Activated CD8-positive, alpha-beta memory T cell treated with anti-CD3 and anti-CD28 coated beads, Interleukin-2, amount 50 U/mL, for 48 hours (primary cell): ENCODE data around the gene CSTPP1.
"Not testable (repeated sequence)": the region's sequence is repeated elsewhere in the genome, so short reads cannot be mapped to it uniquely, and the experiment has no call there.

Experiments
- DNase-seq: peaks from one replicate; pipeline ENCODE4 v3.0.0-alpha.2; 2020

The CSTPP1 gene

DNA sequence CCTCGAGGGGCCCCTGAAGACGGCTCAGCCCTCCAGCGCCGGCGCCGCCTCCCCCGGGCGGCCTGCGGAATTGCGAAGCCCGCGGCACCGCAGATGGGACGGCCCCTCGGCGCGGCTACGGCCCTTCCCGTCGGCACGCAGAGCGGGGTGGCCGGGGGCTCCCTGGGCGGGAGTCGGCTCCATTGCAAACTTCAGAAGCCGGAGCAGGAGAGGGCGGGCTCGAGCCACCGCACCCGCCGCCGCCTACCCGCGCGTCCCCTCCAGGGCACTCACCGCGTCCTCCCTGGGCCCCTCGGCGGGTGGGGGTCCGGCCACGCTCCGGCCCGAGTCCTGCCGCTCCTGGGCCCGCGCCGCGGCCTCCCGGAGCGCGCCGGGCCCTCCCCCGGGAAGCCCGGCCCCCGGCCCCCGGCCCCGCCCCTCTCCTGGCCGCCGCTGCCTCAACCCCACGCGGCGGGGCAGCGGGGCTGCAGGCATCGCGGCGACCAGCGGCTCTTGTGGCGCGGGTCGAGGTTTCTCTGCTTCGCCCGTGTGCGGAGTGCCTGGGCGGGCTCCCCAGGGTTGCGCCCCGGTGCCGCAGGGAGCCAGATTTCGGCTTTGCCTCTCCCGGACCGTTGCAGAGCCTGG is 249.6 kb downstream of the CSTPP1 start, which contains the start of gene PACSIN3:
PACSIN3 (minus strand) TSS at position 359 of the 624 bp plus-strand sequence. CDS start 3,707 bp downstream, outside the sequence.
- DNase-seq, result peak; percentile 68

GRCh38 chr11:47186700-47187695 is 250.4 kb downstream of the CSTPP1 start:
- DNase-seq, result peak; percentile 70

- no peak for DNase-seq
These were observed 251.2 kb downstream of the CSTPP1 start for GRCh38 chr11:47187723-47188122.

- no peak for DNase-seq
These were observed 251.7 kb downstream of the CSTPP1 start for GRCh38 chr11:47188259-47188658.

GRCh38 chr11:47189100-47189834 is 252.7 kb downstream of the CSTPP1 start:
- DNase-seq, result no peak

DNA sequence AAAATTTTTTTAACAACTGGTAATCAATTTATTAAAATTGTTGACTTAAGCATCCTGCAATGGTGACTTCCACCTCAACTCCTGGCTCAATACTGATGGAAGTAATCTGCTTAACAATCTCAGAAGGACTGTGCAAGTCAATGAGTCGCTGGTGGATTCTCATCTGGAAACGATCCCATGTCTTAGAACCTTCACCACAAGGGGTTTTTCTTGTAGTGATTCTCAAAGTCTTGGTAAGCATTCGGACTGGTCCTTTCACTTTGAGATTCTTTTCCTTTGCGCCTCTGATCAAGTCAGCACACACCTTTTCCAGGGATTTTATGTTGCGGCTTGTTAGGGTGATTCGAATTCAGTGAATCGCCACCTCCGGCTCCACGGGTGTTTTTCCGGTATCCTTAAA is 254.6 kb downstream of the CSTPP1 start:
- DNase-seq, result not testable (repeated sequence)

DNA sequence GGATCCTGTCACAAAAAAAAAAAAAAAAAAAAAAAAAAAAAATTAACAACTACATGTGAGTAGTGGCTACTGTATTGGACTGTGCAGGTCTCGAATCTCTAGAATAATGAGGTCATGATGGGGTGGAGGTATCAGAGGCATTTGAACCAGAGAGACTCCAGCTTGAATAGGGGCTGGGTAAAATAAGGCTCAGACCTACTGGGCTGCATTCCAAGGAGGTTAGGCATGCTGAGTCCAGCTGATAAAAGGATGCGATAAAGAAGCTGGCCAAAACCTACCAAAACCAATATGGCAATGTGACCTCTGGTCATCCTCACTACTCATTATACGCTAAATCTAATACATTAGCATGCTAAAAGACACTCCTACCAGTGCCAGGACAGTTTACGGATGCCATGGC is 255.6 kb downstream of the CSTPP1 start:
- no peak for DNase-seq

DNA sequence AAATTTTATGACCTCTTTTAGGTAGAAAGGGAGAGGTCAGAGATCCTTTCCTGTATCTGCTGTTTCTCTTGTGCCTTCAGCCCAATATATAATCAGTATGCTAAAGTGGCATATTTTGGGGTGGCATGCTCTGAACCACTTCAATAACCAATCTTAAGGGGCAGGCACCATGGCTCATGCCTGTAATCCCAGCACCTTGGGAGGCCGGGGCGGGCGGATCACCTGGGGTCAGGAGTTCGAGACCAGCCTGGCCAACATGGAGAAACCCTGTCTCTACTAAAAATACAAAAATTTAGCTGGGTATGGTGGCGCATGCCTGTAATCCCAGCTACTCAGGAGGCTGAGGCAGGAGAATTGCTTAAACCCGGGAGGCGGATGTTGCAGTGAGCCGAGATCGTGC is 261.6 kb downstream of the CSTPP1 start:
- DNase-seq, result not testable (repeated sequence)

- no peak for DNase-seq
These were observed 264.5 kb downstream of the CSTPP1 start for GRCh38 chr11:47201015-47201414.

DNA sequence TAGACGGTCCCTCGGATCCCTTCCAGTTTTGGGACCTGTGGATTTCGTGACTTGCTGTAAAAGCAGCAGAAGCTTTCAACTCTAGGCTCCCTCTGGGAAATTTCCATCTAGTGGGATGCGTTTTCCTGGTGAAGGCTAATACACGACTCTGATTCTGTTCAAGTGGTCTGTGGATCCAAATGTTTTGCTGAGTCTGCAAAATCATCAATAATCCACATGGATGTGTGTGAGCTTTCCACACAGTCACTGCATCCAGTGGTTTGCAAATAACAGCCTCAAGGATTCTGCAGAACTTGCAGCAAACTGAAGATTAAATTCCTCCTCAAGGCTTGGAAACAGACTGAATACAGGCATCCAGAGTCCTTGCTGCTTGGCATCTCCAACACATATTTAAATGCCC is 266.0 kb downstream of the CSTPP1 start:
- no peak for DNase-seq

- DNase-seq, result no peak
These were observed 268.1 kb downstream of the CSTPP1 start for GRCh38 chr11:47204637-47204989.

GRCh38 chr11:47206577-47206976 is 270.0 kb downstream of the CSTPP1 start:
- DNase-seq, result not testable (repeated sequence)

GRCh38 chr11:47207459-47207858 is 270.9 kb downstream of the CSTPP1 start:
- no peak for DNase-seq

DNA sequence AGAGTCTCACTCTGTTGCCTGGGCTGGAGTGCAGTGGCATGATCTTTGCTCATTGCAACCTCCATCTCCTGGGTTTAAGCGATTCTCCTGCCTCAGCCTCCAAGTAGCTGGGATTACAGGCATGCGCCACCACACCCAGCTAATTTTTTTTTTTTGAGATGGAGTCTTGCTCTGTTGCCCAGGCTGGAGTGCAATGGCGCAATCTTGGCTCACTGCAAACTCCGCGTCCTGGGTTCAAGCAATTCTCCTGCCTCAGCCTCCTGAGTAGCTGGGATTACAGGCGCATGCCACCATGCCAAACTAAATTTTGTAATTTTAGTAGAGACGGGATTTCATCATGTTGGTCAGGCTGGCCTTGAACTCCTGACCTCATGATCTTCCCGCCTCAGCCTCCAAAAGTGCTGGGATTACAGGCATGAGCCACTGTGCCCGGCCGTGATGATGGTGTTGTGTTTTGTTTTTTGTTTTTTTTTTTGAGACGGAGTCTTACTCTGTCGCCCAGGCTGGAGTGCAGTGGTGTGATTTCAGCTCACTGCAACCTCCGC is 271.5 kb downstream of the CSTPP1 start:
- DNase-seq, result not testable (repeated sequence)

DNA sequence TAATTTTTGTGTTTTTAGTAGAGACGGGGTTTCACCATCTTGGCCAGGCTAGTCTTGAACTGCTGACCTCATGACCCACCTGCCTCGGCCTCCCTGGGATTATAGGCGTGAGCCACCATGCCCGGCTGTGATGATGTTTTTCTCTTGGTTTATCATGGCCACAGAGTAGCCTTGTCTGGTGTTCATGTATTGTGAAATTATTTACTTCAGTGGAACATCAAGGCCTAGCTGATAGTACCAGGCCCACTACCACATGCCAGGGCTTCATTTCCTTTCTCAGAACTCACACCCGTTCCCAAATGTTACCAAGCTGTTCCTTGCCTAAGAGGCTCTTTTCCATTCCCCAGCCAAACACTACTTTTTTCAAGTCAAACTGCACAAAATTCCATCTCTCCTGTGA is 272.1 kb downstream of the CSTPP1 start:
- no peak for DNase-seq
